ENCODE data around the gene LOC101059915.

LOC101059915 gene

GRCh38 chrX:71667328-71668247 is at the start of gene LOC101059915:
Gene LOC101059915 (plus strand): TSS chrX:71667546.
- WGBS = 99% methylated on average over 50 of the region's 50 CpGs
- no peak for DNase-seq (ENCODE audit: low read depth in 6 of 9, low spot score in 9 of 9)
- H3K36me3 ChIP-seq (ENCODE audit: control insufficient read depth in 2 of 2, insufficient read depth in 2 of 2, low read length in 1 of 2) = no peaks in the 10 kb centered on the region
- H3K27me3 ChIP-seq (ENCODE audit: control insufficient read depth in 2 of 2, insufficient read depth in 1 of 2, low read length in 1 of 2) = no peaks in the 10 kb centered on the region
- H3K4me3 ChIP-seq (ENCODE audit: low read length in 2 of 2) = no peak within 1 kb of the TSS
- H3K4me1 ChIP-seq (ENCODE audit: control insufficient read depth in 2 of 2, insufficient read depth in 2 of 2, low read length in 2 of 2) = peaks cover 14 to 32% of the 10 kb centered on the region in 2 donors
- H3K27ac ChIP-seq (ENCODE audit: low read depth in 1 of 2, low read length in 1 of 2) = no peak within 1 kb of the TSS
- no peaks in the 10 kb centered on the region for H3K9me3 ChIP-seq (ENCODE audit: control insufficient read depth in 2 of 2, insufficient read depth in 1 of 2, low read length in 1 of 2)

GRCh38 chrX:71617742-71618141 is 49.6 kb upstream of the LOC101059915 start:
- Histone ChIP-seq H3K4me3 (ENCODE audit: low read length in 2 of 2) (no peak overlapping the region), H3K27ac (ENCODE audit: low read depth in 1 of 2, low read length in 1 of 2) (no peak overlapping the region), H3K36me3 (ENCODE audit: control insufficient read depth in 2 of 2, insufficient read depth in 2 of 2, low read length in 1 of 2) (peaks cover 4 to 8% of the 10 kb centered on the region in 2 donors), H3K9me3 (ENCODE audit: control insufficient read depth in 2 of 2, insufficient read depth in 1 of 2, low read length in 1 of 2) (no peaks in the 10 kb centered on the region), H3K27me3 (ENCODE audit: control insufficient read depth in 2 of 2, insufficient read depth in 1 of 2, low read length in 1 of 2) (no peaks in the 10 kb centered on the region), H3K4me1 (ENCODE audit: control insufficient read depth in 2 of 2, insufficient read depth in 2 of 2, low read length in 2 of 2) (peaks cover 6 to 38% of the 10 kb centered on the region in 2 donors)
- 73% methylated on average over 8 of the region's 8 CpGs for WGBS
- no peak for DNase-seq (ENCODE audit: low read depth in 6 of 9, low spot score in 9 of 9)

DNA sequence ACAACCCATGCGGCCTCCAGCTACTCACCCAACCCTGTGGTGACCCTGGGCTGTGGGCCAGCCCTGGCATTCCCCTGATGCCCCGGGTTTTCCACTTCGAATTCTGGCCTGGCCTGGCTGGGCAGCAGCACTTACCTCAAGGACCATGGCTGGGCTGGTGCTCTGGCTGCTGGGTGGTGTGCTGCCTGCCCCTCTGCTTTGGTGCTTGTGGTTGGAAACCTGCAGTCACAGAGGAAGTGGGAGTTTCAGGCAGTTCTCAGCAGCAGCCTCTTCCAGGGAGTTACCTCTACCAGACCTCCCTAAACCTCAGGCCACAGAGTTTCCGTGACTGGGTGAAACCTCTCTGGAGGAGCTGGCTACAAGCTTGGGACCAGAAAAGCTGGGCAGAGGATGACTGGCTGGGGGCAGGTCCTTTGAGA is 49.0 kb upstream of the LOC101059915 start, which contains the start of gene CXCR3:
TSS of gene CXCR3 (minus strand) at position 209 of the 419 bp plus-strand sequence. CDS start at position 147, 62 bp downstream.
- peaks cover 3 to 7% of the 10 kb centered on the region in 2 donors for H3K36me3 ChIP-seq (ENCODE audit: control insufficient read depth in 2 of 2, insufficient read depth in 2 of 2, low read length in 1 of 2)
- WGBS = 7% methylated on average over 4 of the region's 4 CpGs
- no peaks in the 10 kb centered on the region for H3K27me3 ChIP-seq (ENCODE audit: control insufficient read depth in 2 of 2, insufficient read depth in 1 of 2, low read length in 1 of 2)
- peaks cover 10 to 44% of the 10 kb centered on the region in 2 donors for H3K4me1 ChIP-seq (ENCODE audit: control insufficient read depth in 2 of 2, insufficient read depth in 2 of 2, low read length in 2 of 2)
- no peak within 1 kb of the TSS for H3K4me3 ChIP-seq (ENCODE audit: low read length in 2 of 2)
- no peaks in the 10 kb centered on the region for H3K9me3 ChIP-seq (ENCODE audit: control insufficient read depth in 2 of 2, insufficient read depth in 1 of 2, low read length in 1 of 2)
- DNase-seq (ENCODE audit: low read depth in 6 of 9, low spot score in 9 of 9) = peak in 2 of 9 donors; percentile 45 to 63
- H3K27ac ChIP-seq (ENCODE audit: low read depth in 1 of 2, low read length in 1 of 2) = no peak within 1 kb of the TSS

GRCh38 chrX:71618787-71619186 is 48.6 kb upstream of the LOC101059915 start:
- Histone ChIP-seq H3K4me3 (ENCODE audit: low read length in 2 of 2) (no peak overlapping the region), H3K36me3 (ENCODE audit: control insufficient read depth in 2 of 2, insufficient read depth in 2 of 2, low read length in 1 of 2) (peaks cover 3 to 7% of the 10 kb centered on the region in 2 donors), H3K4me1 (ENCODE audit: control insufficient read depth in 2 of 2, insufficient read depth in 2 of 2, low read length in 2 of 2) (peaks cover 10 to 49% of the 10 kb centered on the region in 2 donors), H3K27me3 (ENCODE audit: control insufficient read depth in 2 of 2, insufficient read depth in 1 of 2, low read length in 1 of 2) (no peaks in the 10 kb centered on the region), H3K9me3 (ENCODE audit: control insufficient read depth in 2 of 2, insufficient read depth in 1 of 2, low read length in 1 of 2) (no peaks in the 10 kb centered on the region), H3K27ac (ENCODE audit: low read depth in 1 of 2, low read length in 1 of 2) (no peak overlapping the region)
- WGBS = 82% methylated on average over 3 of the region's 3 CpGs
- no peak for DNase-seq (ENCODE audit: low read depth in 6 of 9, low spot score in 9 of 9)

- DNase-seq (ENCODE audit: low read depth in 6 of 9, low spot score in 9 of 9) = no peak
- Histone ChIP-seq H3K36me3 (ENCODE audit: control insufficient read depth in 2 of 2, insufficient read depth in 2 of 2, low read length in 1 of 2) (peaks cover 3 to 7% of the 10 kb centered on the region in 2 donors), H3K9me3 (ENCODE audit: control insufficient read depth in 2 of 2, insufficient read depth in 1 of 2, low read length in 1 of 2) (no peaks in the 10 kb centered on the region), H3K27me3 (ENCODE audit: control insufficient read depth in 2 of 2, insufficient read depth in 1 of 2, low read length in 1 of 2) (no peaks in the 10 kb centered on the region), H3K27ac (ENCODE audit: low read depth in 1 of 2, low read length in 1 of 2) (no peak overlapping the region), H3K4me3 (ENCODE audit: low read length in 2 of 2) (no peak overlapping the region), H3K4me1 (ENCODE audit: control insufficient read depth in 2 of 2, insufficient read depth in 2 of 2, low read length in 2 of 2) (peaks cover 10 to 50% of the 10 kb centered on the region in 2 donors)
- 87% methylated on average over 8 of the region's 8 CpGs for WGBS
Measured at GRCh38 chrX:71619193-71619592, 48.2 kb upstream of the LOC101059915 start.

DNA sequence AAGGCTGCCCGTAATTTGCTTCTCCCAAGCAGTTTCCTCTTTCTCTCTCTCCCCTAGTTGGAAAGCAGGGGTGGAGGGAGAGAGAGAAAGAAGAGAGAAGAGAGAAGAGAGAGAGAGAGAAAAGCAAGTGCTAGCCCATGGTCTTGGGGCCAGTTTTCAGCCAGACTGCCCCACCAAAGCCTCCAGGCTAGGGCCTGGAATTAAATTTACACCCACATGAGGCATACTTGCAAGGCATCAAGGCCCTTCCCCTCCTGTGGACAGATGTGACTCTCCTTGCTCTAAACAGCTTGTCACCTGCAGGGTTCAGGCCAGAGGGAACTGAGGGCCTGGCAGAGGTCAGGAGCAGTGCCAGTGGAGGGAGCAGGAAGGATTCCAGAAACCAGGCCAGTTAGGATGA is 47.4 kb upstream of the LOC101059915 start:
- Histone ChIP-seq H3K9me3 (ENCODE audit: control insufficient read depth in 2 of 2, insufficient read depth in 1 of 2, low read length in 1 of 2) (no peaks in the 10 kb centered on the region), H3K4me1 (ENCODE audit: control insufficient read depth in 2 of 2, insufficient read depth in 2 of 2, low read length in 2 of 2) (peaks cover 10 to 50% of the 10 kb centered on the region in 2 donors), H3K4me3 (ENCODE audit: low read length in 2 of 2) (no peak overlapping the region), H3K27ac (ENCODE audit: low read depth in 1 of 2, low read length in 1 of 2) (no peak overlapping the region), H3K27me3 (ENCODE audit: control insufficient read depth in 2 of 2, insufficient read depth in 1 of 2, low read length in 1 of 2) (no peaks in the 10 kb centered on the region), H3K36me3 (ENCODE audit: control insufficient read depth in 2 of 2, insufficient read depth in 2 of 2, low read length in 1 of 2) (peaks cover 0 to 2% of the 10 kb centered on the region in 2 donors)
- 79% methylated on average over 1 of the region's 1 CpG for WGBS
- no peak for DNase-seq (ENCODE audit: low read depth in 6 of 9, low spot score in 9 of 9)

DNA sequence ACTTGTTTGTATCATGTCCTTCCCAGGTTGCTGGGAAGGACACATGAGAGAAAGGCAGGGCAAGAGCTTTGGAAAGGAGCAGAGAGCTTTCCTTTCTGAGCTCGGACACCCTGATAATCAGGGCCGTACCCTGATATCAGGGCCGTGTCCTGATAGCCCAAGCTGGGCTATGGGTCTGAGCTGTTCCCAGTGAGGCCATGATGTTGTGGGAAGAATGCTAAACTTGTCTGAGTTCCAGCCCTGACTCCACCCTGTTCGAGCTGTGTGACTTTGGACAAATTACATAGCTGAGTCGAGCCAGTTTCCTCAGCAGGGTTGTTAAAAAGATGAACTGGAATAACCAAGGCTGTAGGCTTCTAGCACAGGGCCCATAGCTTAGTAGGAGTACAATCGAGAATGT is 45.7 kb upstream of the LOC101059915 start:
- WGBS = 93% methylated on average over 6 of the region's 6 CpGs
- Histone ChIP-seq H3K27me3 (ENCODE audit: control insufficient read depth in 2 of 2, insufficient read depth in 1 of 2, low read length in 1 of 2) (no peaks in the 10 kb centered on the region), H3K4me1 (ENCODE audit: control insufficient read depth in 2 of 2, insufficient read depth in 2 of 2, low read length in 2 of 2) (peaks cover 10 to 49% of the 10 kb centered on the region in 2 donors), H3K9me3 (ENCODE audit: control insufficient read depth in 2 of 2, insufficient read depth in 1 of 2, low read length in 1 of 2) (no peaks in the 10 kb centered on the region), H3K36me3 (ENCODE audit: control insufficient read depth in 2 of 2, insufficient read depth in 2 of 2, low read length in 1 of 2) (no peaks in the 10 kb centered on the region), H3K27ac (ENCODE audit: low read depth in 1 of 2, low read length in 1 of 2) (no peak overlapping the region), H3K4me3 (ENCODE audit: low read length in 2 of 2) (no peak overlapping the region)
- no peak for DNase-seq (ENCODE audit: low read depth in 6 of 9, low spot score in 9 of 9)

GRCh38 chrX:71622032-71622575 is 45.2 kb upstream of the LOC101059915 start:
- no peak for DNase-seq (ENCODE audit: low read depth in 6 of 9, low spot score in 9 of 9)
- Histone ChIP-seq H3K27me3 (ENCODE audit: control insufficient read depth in 2 of 2, insufficient read depth in 1 of 2, low read length in 1 of 2) (no peaks in the 10 kb centered on the region), H3K36me3 (ENCODE audit: control insufficient read depth in 2 of 2, insufficient read depth in 2 of 2, low read length in 1 of 2) (no peaks in the 10 kb centered on the region), H3K4me1 (ENCODE audit: control insufficient read depth in 2 of 2, insufficient read depth in 2 of 2, low read length in 2 of 2) (peaks cover 10 to 45% of the 10 kb centered on the region in 2 donors), H3K4me3 (ENCODE audit: low read length in 2 of 2) (no peak overlapping the region), H3K9me3 (ENCODE audit: control insufficient read depth in 2 of 2, insufficient read depth in 1 of 2, low read length in 1 of 2) (no peaks in the 10 kb centered on the region), H3K27ac (ENCODE audit: low read depth in 1 of 2, low read length in 1 of 2) (no peak overlapping the region)
- 89% methylated on average over 9 of the region's 9 CpGs for WGBS
